Ovary (tissue), 3 donors: ENCODE measurements around the gene CST3.

Experiments used
- CTCF ChIP-seq, 3 donors: fragments of 450-650 bp in 2 of 3; fragments of 200-600 bp in 1 of 3; IDR thresholded peaks; one replicate each; pipeline versions ENCODE4 v1.5.1 to v1.8.0; 2016 to 2022; ENCODE audit warnings: antibody characterized with exemption in 3 of 3, mild to moderate bottlenecking in 1 of 3
- EP300 ChIP-seq: sonication (generic); formaldehyde crosslinking; IDR thresholded peaks from one replicate; pipeline ENCODE4 v1.6.1; 2017; ENCODE audit warnings: antibody characterized with exemption
- POLR2A ChIP-seq: fragments of 450-650 bp; IDR thresholded peaks from one replicate; pipeline ENCODE4 v1.6.1; 2017; ENCODE audit warnings: antibody characterized with exemption, mild to moderate bottlenecking, moderate library complexity
- donor health status: DM: no; HTN: no; CAD: no.

- no peak for TF ChIP-seq CTCF (IDR thresholded peaks at IDR 0.05)
- no peak for TF ChIP-seq EP300
- TF ChIP-seq POLR2A: no peak
Measured at GRCh38 chr20:23667666-23668065, 29.9 kb upstream of the CST3 start.
